Liver (tissue), 9 donors: ENCODE results near the gene TXNDC12. TPM values are rescaled to one million over a fixed set of nuclear protein-coding genes. Genes with fewer than 3 reads are reported as not detected.

ENCODE experiments used
- DNase-seq: peaks from one replicate; pipeline ENCODE4 v3.0.0-alpha.2; 2017; ENCODE audit warnings: low spot score
- H3K27ac ChIP-seq, 2 donors: one replicate each; pipeline ENCODE4 v1.7.0; 2013; ENCODE audit warnings: inconsistent platforms in 2 of 2, low read length in 2 of 2, control low read depth in 1 of 2, low read depth in 1 of 2, mild to moderate bottlenecking in 1 of 2
- H3K27me3 ChIP-seq, 4 donors: one replicate each; pipeline versions ENCODE4 v1.6.1 to v1.7.0; 2013; ENCODE audit warnings: low read length in 3 of 4, inconsistent platforms in 1 of 4, mild to moderate bottlenecking in 1 of 4, moderate library complexity in 1 of 4; ENCODE audit not compliant: control insufficient read depth in 4 of 4, insufficient read depth in 4 of 4
- H3K36me3 ChIP-seq, 4 donors: one replicate each; pipeline versions ENCODE4 v1.6.1 to v1.7.0; 2013; ENCODE audit warnings: low read length in 3 of 4, mild to moderate bottlenecking in 3 of 4, low read depth in 1 of 4, moderate library complexity in 1 of 4; ENCODE audit not compliant: control insufficient read depth in 4 of 4, insufficient read depth in 3 of 4
- H3K4me1 ChIP-seq, 4 donors: one replicate each; pipeline versions ENCODE4 v1.6.1 to v1.7.0; 2013; ENCODE audit warnings: low read length in 3 of 4, mild to moderate bottlenecking in 3 of 4, moderate library complexity in 1 of 4; ENCODE audit not compliant: control insufficient read depth in 4 of 4, insufficient read depth in 4 of 4
- H3K4me3 ChIP-seq, 3 donors: one replicate each; pipeline versions ENCODE4 v1.6.1 to v1.7.0; 2013; ENCODE audit warnings: low read length in 3 of 3, control low read depth in 1 of 3, low read depth in 1 of 3, mild to moderate bottlenecking in 1 of 3
- H3K9ac ChIP-seq, 2 donors: one replicate each; pipeline ENCODE4 v1.7.0; 2013; ENCODE audit warnings: low read length in 2 of 2, mild to moderate bottlenecking in 2 of 2, moderate library complexity in 2 of 2, control low read depth in 1 of 2, low read depth in 1 of 2
- H3K9me3 ChIP-seq, 4 donors: one replicate each; pipeline versions ENCODE4 v1.6.1 to v1.7.0; 2013; ENCODE audit warnings: low read length in 3 of 4; ENCODE audit not compliant: control insufficient read depth in 4 of 4
- EGR1 ChIP-seq, 2 donors: IDR thresholded peaks; 2 replicates each; pipeline ENCODE4 v1.6.1; 2016 to 2018; ENCODE audit warnings: antibody characterized with exemption in 2 of 2, low read depth in 2 of 2
- FOXA1 ChIP-seq: IDR thresholded peaks from 2 replicates; pipeline ENCODE4 v1.6.1; 2016; ENCODE audit warnings: antibody characterized with exemption
- FOXA2 ChIP-seq: IDR thresholded peaks from 2 replicates; pipeline ENCODE4 v1.6.1; 2016; ENCODE audit warnings: antibody characterized with exemption
- GABPA ChIP-seq, 2 donors: IDR thresholded peaks in 1 of 2; conservative IDR thresholded peaks in 1 of 2; 2 replicates each; pipeline ENCODE4 v1.6.1; 2016; ENCODE audit warnings: antibody characterized with exemption in 2 of 2, mild to moderate bottlenecking in 1 of 2, moderate library complexity in 1 of 2
- HNF4A ChIP-seq, 2 donors: conservative IDR thresholded peaks; 2 replicates each; pipeline ENCODE4 v1.6.1; 2016; ENCODE audit warnings: antibody characterized with exemption in 2 of 2, mild to moderate bottlenecking in 2 of 2
- HNF4G ChIP-seq: IDR thresholded peaks from 2 replicates; pipeline ENCODE4 v1.6.1; 2016; ENCODE audit warnings: antibody characterized with exemption
- JUND ChIP-seq, 2 donors: IDR thresholded peaks; 2 replicates each; pipeline ENCODE4 v1.6.1; 2016; ENCODE audit warnings: antibody characterized with exemption in 2 of 2
- NR2F2 ChIP-seq: IDR thresholded peaks from 2 replicates; pipeline ENCODE4 v1.6.1; 2016; ENCODE audit warnings: antibody characterized with exemption
- RXRA ChIP-seq, 2 donors: IDR thresholded peaks; 2 replicates each; pipeline ENCODE4 v1.6.1; 2017 to 2018; ENCODE audit warnings: antibody characterized with exemption in 2 of 2, mild to moderate bottlenecking in 1 of 2
- WGBS: extraction: QIAGEN DNeasy Blood & Tissue Kit; methylation state at CpG from one replicate; pipeline ENCODE4 v1.1.7; 2013; 5-methylcytosine and 5-hydroxymethylcytosine counted together
- polyA plus RNA-seq, 2 donors: library from polyadenylated mRNA; stranded (reverse) in 1 of 2; unstranded in 1 of 2; fragments of 200-250 nt in 1 of 2; fragments of >200 nt in 1 of 2; fragmentation: Nextera tagmentation in 1 of 2; extraction: Ambion mirVana in 1 of 2; gene quantifications; one replicate each; pipeline versions ENCODE4 v1.2.1 to v1.2.3, GENCODE V29; 2013 to 2015
- total RNA-seq, 2 donors: library from RNA; depleted of rRNA; stranded (reverse); fragments of >200 nt; gene quantifications; one replicate each; pipeline ENCODE4 v1.2.3, GENCODE V29; 2014
- TF ChIP-seq, protein P1 (sequence below): IDR thresholded peaks from 2 replicates; pipeline ENCODE4 v1.6.1; 2016; ENCODE audit warnings: antibody characterized with exemption
- TF ChIP-seq, protein P2 (sequence below): fragments of 150-350 bp; IDR thresholded peaks from 2 replicates; pipeline ENCODE4 v1.5.1; 2017; ENCODE audit warnings: improper control_type of control experiment, low read depth, low read length; ENCODE audit not compliant: missing input control
- TF ChIP-seq, protein P3 (sequence below): IDR thresholded peaks from 2 replicates; pipeline ENCODE4 v1.6.1; 2016; ENCODE audit warnings: antibody characterized with exemption
- TF ChIP-seq, protein P4 (sequence below): IDR thresholded peaks from 2 replicates; pipeline ENCODE4 v1.6.1; 2016; ENCODE audit warnings: antibody characterized with exemption, mild to moderate bottlenecking
- TF ChIP-seq, protein P5 (sequence below): IDR thresholded peaks from 2 replicates; pipeline ENCODE4 v1.6.1; 2016; ENCODE audit warnings: antibody characterized with exemption
- donor health status: healthy.
- donor health status: healthy.
- donor health status: healthy.
- donor health status: healthy.
- donor health status: healthy.

Gene TXNDC12
- total and polyA plus RNA-seq, 4 donors = 17.5 to 35.8 (median 20.7) TPM

DNA sequence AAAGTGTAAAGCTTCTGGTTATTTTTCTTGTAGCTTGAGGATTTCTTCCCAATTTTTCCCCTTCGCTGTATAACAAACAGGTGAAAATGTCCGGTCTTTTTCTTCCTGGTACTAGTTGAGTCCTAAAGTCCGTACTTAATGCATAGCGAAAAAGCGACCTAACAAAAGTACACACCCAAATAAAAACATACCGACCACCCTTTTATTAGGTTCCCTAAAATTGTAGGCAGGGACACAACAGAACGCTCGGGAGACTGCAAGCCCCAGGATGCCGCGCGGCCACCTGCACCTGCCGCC is 823 bp upstream of the TXNDC12 start:
- no peak for DNase-seq
- peaks cover under 1 to 10% (median 5%) of the 10 kb centered on the region in 4 donors for H3K36me3 ChIP-seq
- no peaks in the 10 kb centered on the region for H3K27me3 ChIP-seq
- TF ChIP-seq, protein P1, sequence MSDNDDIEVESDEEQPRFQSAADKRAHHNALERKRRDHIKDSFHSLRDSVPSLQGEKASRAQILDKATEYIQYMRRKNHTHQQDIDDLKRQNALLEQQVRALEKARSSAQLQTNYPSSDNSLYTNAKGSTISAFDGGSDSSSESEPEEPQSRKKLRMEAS = peak; percentile 65
- peak; percentile 33 to 59 for TF ChIP-seq RXRA (IDR thresholded peaks at IDR 0.05)
- TF ChIP-seq NR2F2 = peak; percentile 11
- no peak for TF ChIP-seq FOXA1
- TF ChIP-seq JUND (IDR thresholded peaks at IDR 0.05) = no peak
- WGBS = under 1% methylated on average over 12 of the region's 12 CpGs
- peak overlapping the region; percentile 86 to 94 (median 89) for H3K4me3 ChIP-seq
- H3K4me1 ChIP-seq = peaks cover 2 to 33% (median 27%) of the 10 kb centered on the region in 4 donors
- H3K9me3 ChIP-seq = no peaks in the 10 kb centered on the region
- H3K27ac ChIP-seq = peak overlapping the region; percentile 96 to 98
- H3K9ac ChIP-seq = peak overlapping the region; percentile 72 to 87

DNA sequence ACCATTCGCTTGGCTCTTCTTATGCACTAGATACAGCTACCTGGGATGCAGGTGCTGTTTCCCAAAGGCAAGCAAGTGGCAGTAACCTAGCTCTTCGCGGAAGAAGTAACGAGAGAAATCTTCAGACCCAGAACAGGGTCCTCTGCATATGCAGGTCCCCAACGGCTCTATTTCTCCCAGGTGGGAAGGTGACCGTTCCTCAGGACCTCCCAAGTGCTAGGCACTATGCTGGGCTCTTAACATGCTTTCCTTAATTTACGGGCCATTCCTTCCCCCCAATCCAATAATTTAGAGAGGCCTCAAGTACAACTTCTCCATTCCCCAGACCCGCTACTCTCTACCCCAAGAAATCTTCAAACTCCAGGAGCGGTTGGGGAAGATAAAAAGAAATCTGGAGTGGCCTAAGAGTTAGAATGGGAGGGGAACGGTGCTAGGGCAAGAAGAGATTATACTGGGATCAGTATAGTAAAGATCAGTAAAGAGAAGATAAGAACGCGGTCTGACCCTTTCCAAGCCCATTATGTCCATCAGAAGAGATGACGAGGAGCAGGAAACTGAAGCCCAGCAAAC is 410 bp downstream of the TXNDC12 start:
- Histone ChIP-seq H3K36me3 (no peaks in the 10 kb centered on the region), H3K4me3 (peak overlapping the region; percentile 86 to 94 (median 89)), H3K9ac (peak overlapping the region; percentile 72 to 95), H3K9me3 (no peaks in the 10 kb centered on the region), H3K27me3 (no peaks in the 10 kb centered on the region), H3K4me1 (peaks cover 2 to 33% (median 27%) of the 10 kb centered on the region in 4 donors), H3K27ac (peak overlapping the region; percentile 96 to 98)
- TF ChIP-seq, protein P1 = no peak
- TF ChIP-seq, protein P2, sequence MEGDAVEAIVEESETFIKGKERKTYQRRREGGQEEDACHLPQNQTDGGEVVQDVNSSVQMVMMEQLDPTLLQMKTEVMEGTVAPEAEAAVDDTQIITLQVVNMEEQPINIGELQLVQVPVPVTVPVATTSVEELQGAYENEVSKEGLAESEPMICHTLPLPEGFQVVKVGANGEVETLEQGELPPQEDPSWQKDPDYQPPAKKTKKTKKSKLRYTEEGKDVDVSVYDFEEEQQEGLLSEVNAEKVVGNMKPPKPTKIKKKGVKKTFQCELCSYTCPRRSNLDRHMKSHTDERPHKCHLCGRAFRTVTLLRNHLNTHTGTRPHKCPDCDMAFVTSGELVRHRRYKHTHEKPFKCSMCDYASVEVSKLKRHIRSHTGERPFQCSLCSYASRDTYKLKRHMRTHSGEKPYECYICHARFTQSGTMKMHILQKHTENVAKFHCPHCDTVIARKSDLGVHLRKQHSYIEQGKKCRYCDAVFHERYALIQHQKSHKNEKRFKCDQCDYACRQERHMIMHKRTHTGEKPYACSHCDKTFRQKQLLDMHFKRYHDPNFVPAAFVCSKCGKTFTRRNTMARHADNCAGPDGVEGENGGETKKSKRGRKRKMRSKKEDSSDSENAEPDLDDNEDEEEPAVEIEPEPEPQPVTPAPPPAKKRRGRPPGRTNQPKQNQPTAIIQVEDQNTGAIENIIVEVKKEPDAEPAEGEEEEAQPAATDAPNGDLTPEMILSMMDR = no peak
- TF ChIP-seq FOXA2 = no peak
- no peak for TF ChIP-seq GABPA (IDR thresholded peaks at IDR 0.05 in 1 of 2, conservative IDR thresholded peaks at IDR 0.05 in 1 of 2)
- TF ChIP-seq EGR1 (IDR thresholded peaks at IDR 0.05; ENCODE audit: low read depth in 2 of 2) = no peak
- TF ChIP-seq RXRA (IDR thresholded peaks at IDR 0.05) = no peak
- TF ChIP-seq, protein P3, sequence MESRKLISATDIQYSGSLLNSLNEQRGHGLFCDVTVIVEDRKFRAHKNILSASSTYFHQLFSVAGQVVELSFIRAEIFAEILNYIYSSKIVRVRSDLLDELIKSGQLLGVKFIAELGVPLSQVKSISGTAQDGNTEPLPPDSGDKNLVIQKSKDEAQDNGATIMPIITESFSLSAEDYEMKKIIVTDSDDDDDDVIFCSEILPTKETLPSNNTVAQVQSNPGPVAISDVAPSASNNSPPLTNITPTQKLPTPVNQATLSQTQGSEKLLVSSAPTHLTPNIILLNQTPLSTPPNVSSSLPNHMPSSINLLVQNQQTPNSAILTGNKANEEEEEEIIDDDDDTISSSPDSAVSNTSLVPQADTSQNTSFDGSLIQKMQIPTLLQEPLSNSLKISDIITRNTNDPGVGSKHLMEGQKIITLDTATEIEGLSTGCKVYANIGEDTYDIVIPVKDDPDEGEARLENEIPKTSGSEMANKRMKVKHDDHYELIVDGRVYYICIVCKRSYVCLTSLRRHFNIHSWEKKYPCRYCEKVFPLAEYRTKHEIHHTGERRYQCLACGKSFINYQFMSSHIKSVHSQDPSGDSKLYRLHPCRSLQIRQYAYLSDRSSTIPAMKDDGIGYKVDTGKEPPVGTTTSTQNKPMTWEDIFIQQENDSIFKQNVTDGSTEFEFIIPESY = no peak
- TF ChIP-seq, protein P4, sequence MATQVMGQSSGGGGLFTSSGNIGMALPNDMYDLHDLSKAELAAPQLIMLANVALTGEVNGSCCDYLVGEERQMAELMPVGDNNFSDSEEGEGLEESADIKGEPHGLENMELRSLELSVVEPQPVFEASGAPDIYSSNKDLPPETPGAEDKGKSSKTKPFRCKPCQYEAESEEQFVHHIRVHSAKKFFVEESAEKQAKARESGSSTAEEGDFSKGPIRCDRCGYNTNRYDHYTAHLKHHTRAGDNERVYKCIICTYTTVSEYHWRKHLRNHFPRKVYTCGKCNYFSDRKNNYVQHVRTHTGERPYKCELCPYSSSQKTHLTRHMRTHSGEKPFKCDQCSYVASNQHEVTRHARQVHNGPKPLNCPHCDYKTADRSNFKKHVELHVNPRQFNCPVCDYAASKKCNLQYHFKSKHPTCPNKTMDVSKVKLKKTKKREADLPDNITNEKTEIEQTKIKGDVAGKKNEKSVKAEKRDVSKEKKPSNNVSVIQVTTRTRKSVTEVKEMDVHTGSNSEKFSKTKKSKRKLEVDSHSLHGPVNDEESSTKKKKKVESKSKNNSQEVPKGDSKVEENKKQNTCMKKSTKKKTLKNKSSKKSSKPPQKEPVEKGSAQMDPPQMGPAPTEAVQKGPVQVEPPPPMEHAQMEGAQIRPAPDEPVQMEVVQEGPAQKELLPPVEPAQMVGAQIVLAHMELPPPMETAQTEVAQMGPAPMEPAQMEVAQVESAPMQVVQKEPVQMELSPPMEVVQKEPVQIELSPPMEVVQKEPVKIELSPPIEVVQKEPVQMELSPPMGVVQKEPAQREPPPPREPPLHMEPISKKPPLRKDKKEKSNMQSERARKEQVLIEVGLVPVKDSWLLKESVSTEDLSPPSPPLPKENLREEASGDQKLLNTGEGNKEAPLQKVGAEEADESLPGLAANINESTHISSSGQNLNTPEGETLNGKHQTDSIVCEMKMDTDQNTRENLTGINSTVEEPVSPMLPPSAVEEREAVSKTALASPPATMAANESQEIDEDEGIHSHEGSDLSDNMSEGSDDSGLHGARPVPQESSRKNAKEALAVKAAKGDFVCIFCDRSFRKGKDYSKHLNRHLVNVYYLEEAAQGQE = no peak
- TF ChIP-seq HNF4A (conservative IDR thresholded peaks at IDR 0.05) = no peak
- no peak for TF ChIP-seq HNF4G
- TF ChIP-seq, protein P5, sequence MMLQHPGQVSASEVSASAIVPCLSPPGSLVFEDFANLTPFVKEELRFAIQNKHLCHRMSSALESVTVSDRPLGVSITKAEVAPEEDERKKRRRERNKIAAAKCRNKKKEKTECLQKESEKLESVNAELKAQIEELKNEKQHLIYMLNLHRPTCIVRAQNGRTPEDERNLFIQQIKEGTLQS = no peak
- no peak for DNase-seq
- 3% methylated on average over 13 of the region's 13 CpGs for WGBS
